Upper lobe of left lung (tissue), 4 donors: ENCODE results near the gene STX5.

Experiments used
- EP300 ChIP-seq, 4 donors: sonication (generic); formaldehyde crosslinking; IDR thresholded peaks; one replicate each; pipeline ENCODE4 v1.5.1; 2017; ENCODE audit warnings: antibody characterized with exemption in 4 of 4, control low read depth in 2 of 4
- POLR2A ChIP-seq, 4 donors: fragments of 450-650 bp; IDR thresholded peaks; one replicate each; pipeline ENCODE4 v1.5.1; 2016 to 2017; ENCODE audit warnings: antibody characterized with exemption in 4 of 4, mild to moderate bottlenecking in 2 of 4

GRCh38 chr11:62823677-62824076, 8.2 kb downstream of the STX5 start:
- TF ChIP-seq EP300 (IDR thresholded peaks at IDR 0.05): no peak
- TF ChIP-seq POLR2A (IDR thresholded peaks at IDR 0.05): no peak
